ENCODE results near the gene TEKTIP1.
"Not testable (repeated sequence)": the region's sequence is repeated elsewhere in the genome, so short reads cannot be mapped to it uniquely, and the experiment has no call there.

Gene TEKTIP1

GRCh38 chr19:3554254-3555083, 15.5 kb downstream of the TEKTIP1 start:
- in situ Hi-C loops (cut with HindIII; ENCODE audit: low pct_unique_long_range_greater_than_20kb, low sequenced_read_pairs): no loop called here
- no peak for TF ChIP-seq JUND (IDR thresholded peaks at IDR 0.05; ENCODE audit: low read depth)
- DNase-seq (ENCODE audit: low read depth in 1 of 2, low spot score in 1 of 2): no peak

GRCh38 chr19:3555653-3556422, 16.9 kb downstream of the TEKTIP1 start:
- TF ChIP-seq JUND (IDR thresholded peaks at IDR 0.05; ENCODE audit: low read depth): no peak
- no peak for DNase-seq (ENCODE audit: low read depth in 1 of 2, low spot score in 1 of 2)
- in situ Hi-C loops (cut with HindIII; ENCODE audit: low pct_unique_long_range_greater_than_20kb, low sequenced_read_pairs): no loop called here

DNA sequence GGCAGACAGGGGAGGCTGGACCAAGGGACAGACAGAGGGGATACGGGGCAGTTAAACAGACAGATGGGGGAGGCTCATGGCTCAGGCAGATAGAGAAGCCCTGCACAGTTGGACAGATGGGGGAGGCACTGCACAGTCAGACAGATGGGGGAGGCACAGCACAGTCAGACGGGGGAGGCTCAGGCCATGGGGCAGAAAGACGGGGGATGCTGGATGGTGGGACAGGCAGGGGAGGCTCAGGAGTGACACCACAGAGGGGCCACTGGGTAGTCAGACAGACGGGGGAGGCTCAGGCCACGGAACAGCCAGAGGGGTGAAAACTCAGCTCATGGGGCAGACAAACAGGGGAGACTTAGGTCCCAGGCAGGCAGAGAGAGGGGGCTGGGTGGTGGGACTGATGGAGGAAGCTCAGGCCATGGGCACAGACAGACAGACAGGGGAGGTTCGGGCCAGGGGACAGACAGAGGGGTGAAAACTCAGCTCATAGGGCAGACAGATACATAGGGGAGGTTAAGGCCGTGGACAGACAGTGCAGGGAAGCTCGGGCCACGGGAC, 17.5 kb downstream of the TEKTIP1 start:
- in situ Hi-C loops (cut with HindIII; ENCODE audit: low pct_unique_long_range_greater_than_20kb, low sequenced_read_pairs): no loop called here
- TF ChIP-seq JUND (IDR thresholded peaks at IDR 0.05; ENCODE audit: low read depth): no peak
- no peak for DNase-seq (ENCODE audit: low read depth in 1 of 2, low spot score in 1 of 2)

GRCh38 chr19:3556978-3557460, 18.0 kb downstream of the TEKTIP1 start:
- TF ChIP-seq JUND (IDR thresholded peaks at IDR 0.05; ENCODE audit: low read depth): no peak
- in situ Hi-C loops (cut with HindIII; ENCODE audit: low pct_unique_long_range_greater_than_20kb, low sequenced_read_pairs): no loop called here
- DNase-seq (ENCODE audit: low read depth in 1 of 2, low spot score in 1 of 2): peak; percentile 42 to 45

DNA sequence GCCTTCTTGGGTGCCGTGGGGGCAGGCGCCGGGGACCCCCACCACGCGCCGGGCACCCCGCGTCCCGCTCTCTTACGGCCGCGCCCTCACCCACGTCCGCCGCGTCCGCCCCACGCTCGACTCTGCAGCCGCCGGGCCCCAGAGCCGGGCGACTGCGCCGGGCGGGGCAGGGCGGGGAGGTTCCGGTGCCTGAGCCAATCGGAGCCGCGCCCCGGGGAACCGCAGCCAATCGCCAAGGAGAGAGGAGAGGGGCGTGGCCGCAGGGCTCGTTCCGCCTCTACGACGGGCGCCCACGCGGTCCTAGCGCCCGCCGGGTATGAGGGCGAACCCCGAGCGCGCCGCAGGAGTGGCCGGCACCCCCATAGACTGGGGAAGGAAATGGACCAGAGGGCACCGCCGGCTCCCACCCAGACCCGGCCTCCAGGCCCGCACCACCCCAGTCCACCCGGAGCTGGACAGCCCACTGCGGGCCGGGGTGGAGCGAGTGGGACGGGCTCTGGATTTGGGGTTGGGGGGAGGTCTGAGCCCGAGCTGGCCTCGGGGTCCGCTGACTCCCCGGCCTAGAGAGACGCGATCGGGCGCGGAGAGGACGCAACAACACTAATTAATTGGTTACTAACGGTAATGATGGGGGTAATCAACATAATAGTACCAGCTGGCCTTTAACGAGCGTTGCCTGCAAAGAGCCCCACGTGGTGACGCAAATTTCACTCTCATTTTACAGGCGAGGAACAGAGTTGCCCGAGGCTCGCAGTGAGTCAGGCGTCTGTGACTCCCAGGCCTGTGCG, 18.7 kb downstream of the TEKTIP1 start, which contains the start of gene MFSD12:
Gene MFSD12 (minus strand): TSS at position 126 of the 788 bp plus-strand sequence. CDS start 183 bp downstream, outside the sequence.
- no peak for TF ChIP-seq JUND (IDR thresholded peaks at IDR 0.05; ENCODE audit: low read depth)
- peak; percentile 92 to 96 for DNase-seq (ENCODE audit: low read depth in 1 of 2, low spot score in 1 of 2)
- in situ Hi-C loops (cut with HindIII; ENCODE audit: low pct_unique_long_range_greater_than_20kb, low sequenced_read_pairs): no loop called here

DNA sequence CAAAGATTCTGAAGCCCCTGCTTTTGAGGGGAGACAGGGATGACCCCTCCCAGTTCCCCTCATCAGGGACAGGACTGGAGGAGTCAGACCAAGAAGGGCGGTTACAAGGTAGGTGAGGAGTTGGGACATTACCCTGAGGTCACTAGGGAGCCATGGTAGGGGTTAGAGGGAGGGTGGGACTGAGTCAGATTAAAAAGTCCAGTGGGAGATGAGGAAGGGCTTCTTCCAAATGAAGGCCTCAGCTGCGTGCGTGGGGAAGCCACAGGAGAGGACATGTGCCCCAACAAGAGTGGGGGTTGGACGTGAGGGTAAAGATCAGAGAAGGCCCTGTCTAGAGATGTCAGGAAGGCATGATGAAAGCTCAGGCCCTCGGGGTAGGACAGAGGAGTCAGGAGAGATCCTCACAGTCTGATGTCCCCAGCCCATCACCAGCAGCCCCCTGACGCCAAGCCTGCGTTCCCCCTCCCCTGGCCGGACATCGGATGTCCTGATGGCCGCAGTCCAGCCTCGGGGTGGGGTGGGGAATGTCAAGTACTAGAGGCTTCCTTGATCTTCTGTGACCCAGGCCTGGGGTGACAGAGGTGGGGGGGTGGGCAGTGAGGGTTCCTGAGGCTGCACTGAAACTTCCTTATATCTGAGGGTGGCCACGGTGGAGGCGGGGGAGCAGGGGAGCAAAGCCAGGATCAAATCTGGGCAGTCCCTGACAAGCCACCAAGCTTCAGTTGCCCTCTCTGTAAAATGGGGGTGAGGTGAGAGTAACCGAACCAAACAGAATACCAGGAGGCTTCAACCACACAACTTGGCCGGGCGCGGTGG, 24.9 kb downstream of the TEKTIP1 start:
- in situ Hi-C loops (cut with HindIII; ENCODE audit: low pct_unique_long_range_greater_than_20kb, low sequenced_read_pairs): no loop called here
- no peak for TF ChIP-seq JUND (IDR thresholded peaks at IDR 0.05; ENCODE audit: low read depth)
- no peak for DNase-seq (ENCODE audit: low read depth in 1 of 2, low spot score in 1 of 2)

- in situ Hi-C loops (cut with HindIII; ENCODE audit: low pct_unique_long_range_greater_than_20kb, low sequenced_read_pairs): no loop called here
- no peak for DNase-seq (ENCODE audit: low read depth in 1 of 2, low spot score in 1 of 2)
These were observed 26.2 kb downstream of the TEKTIP1 start for GRCh38 chr19:3565139-3565538.

GRCh38 chr19:3570042-3570441, 31.1 kb downstream of the TEKTIP1 start:
- in situ Hi-C loops (cut with HindIII; ENCODE audit: low pct_unique_long_range_greater_than_20kb, low sequenced_read_pairs); DNase-seq (ENCODE audit: low read depth in 1 of 2, low spot score in 1 of 2): not testable (repeated sequence)

More at GRCh38 chr19:3565139-3565538, 26.2 kb downstream of the TEKTIP1 start:
- TF ChIP-seq JUND (IDR thresholded peaks at IDR 0.05; ENCODE audit: low read depth): no peak

- TF ChIP-seq JUND (IDR thresholded peaks at IDR 0.05; ENCODE audit: low read depth): no peak
- DNase-seq (ENCODE audit: low read depth in 1 of 2, low spot score in 1 of 2): no peak
- in situ Hi-C loops (cut with HindIII; ENCODE audit: low pct_unique_long_range_greater_than_20kb, low sequenced_read_pairs): no loop called here
These were observed 31.6 kb downstream of the TEKTIP1 start for GRCh38 chr19:3570606-3571011.

GRCh38 chr19:3572132-3572854, 33.3 kb downstream of the TEKTIP1 start:
- peak; percentile 86 to 99 for DNase-seq (ENCODE audit: low read depth in 1 of 2, low spot score in 1 of 2)
- in situ Hi-C loops (cut with HindIII; ENCODE audit: low pct_unique_long_range_greater_than_20kb, low sequenced_read_pairs): no loop called here
- TF ChIP-seq JUND (IDR thresholded peaks at IDR 0.05; ENCODE audit: low read depth): no peak

GRCh38 chr19:3572855-3573161, 33.8 kb downstream of the TEKTIP1 start, which contains the start of gene HMG20B:
Gene HMG20B, plus strand, starts transcription at chr19:3572944. Its CDS starts 366 bp downstream, at chr19:3573310.
- no peak for DNase-seq (ENCODE audit: low read depth in 1 of 2, low spot score in 1 of 2)
- in situ Hi-C loops (cut with HindIII; ENCODE audit: low pct_unique_long_range_greater_than_20kb, low sequenced_read_pairs): no loop called here
- TF ChIP-seq JUND (IDR thresholded peaks at IDR 0.05; ENCODE audit: low read depth): no peak
